HepG2 (cell line): ENCODE measurements around the gene SOSTDC1. TPM values are rescaled to one million over a fixed set of nuclear protein-coding genes. Genes with fewer than 3 reads are reported as not detected.

Experiments
- CREB1 ChIP-seq, 2 experiments: fragments of 450-650 bp in 1 of 2; IDR thresholded peaks; 2 replicates each; pipeline ENCODE4 v1.6.1; 2016 to 2017; ENCODE audit warnings: control low read depth in 1 of 2, mild to moderate bottlenecking in 1 of 2, missing compliant biosample characterization in 1 of 2, missing genetic modification characterization in 1 of 2
- CREM ChIP-seq, 2 experiments: sonication (generic) in 1 of 2; formaldehyde crosslinking in 1 of 2; IDR thresholded peaks; 2 replicates each; pipeline versions ENCODE4 v1.4.0 to v1.6.1; 2016 to 2020; ENCODE audit warnings: antibody characterized with exemption in 1 of 2, mild to moderate bottlenecking in 1 of 2, missing genetic modification reagents in 1 of 2
- FOXA1 ChIP-seq, 2 experiments: fragments of 450-650 bp in 1 of 2; sonication (generic) in 1 of 2; formaldehyde crosslinking in 1 of 2; IDR thresholded peaks; 2 replicates each; pipeline versions ENCODE4 v1.4.0 to v1.6.1; 2016 to 2020; ENCODE audit warnings: missing genetic modification reagents in 1 of 2
- FOXO4 ChIP-seq: sonication (generic); formaldehyde crosslinking; conservative IDR thresholded peaks from 2 replicates; pipeline ENCODE4 v1.8.1; 2023; ENCODE audit warnings: missing genetic modification reagents
- FOXP1 ChIP-seq, 2 experiments: fragments of 450-650 bp in 1 of 2; IDR thresholded peaks; 2 replicates each; pipeline ENCODE4 v1.6.1; 2017 to 2018; ENCODE audit warnings: antibody characterized with exemption in 1 of 2
- GFI1 ChIP-seq: sonication (generic); formaldehyde crosslinking; IDR thresholded peaks from 2 replicates; pipeline ENCODE4 v1.5.0; 2020; ENCODE audit warnings: missing genetic modification reagents, mild to moderate bottlenecking, borderline replicate concordance
- HNF4G ChIP-seq, 2 experiments: sonication (generic) in 1 of 2; formaldehyde crosslinking in 1 of 2; IDR thresholded peaks; 2 replicates each; pipeline versions ENCODE4 v1.4.0 to v1.6.1; 2011 to 2020; ENCODE audit warnings: borderline replicate concordance in 2 of 2, low read depth in 2 of 2, mild to moderate bottlenecking in 2 of 2, low read length in 1 of 2, missing genetic modification reagents in 1 of 2, moderate library complexity in 1 of 2
- MAZ ChIP-seq, 2 experiments: sonication (generic) in 1 of 2; formaldehyde crosslinking in 1 of 2; IDR thresholded peaks; 2 replicates each; pipeline versions ENCODE4 v1.5.0 to v1.6.1; 2012 to 2020; ENCODE audit warnings: low read depth in 2 of 2, mild to moderate bottlenecking in 2 of 2, borderline replicate concordance in 1 of 2, improper control_type of control experiment in 1 of 2, low read length in 1 of 2, missing genetic modification reagents in 1 of 2, moderate library complexity in 1 of 2
- NFKBIZ ChIP-seq: IDR thresholded peaks from 2 replicates; pipeline ENCODE4 v1.6.1; 2018; ENCODE audit warnings: missing genetic modification reagents, missing compliant biosample characterization
- RXRB ChIP-seq: IDR thresholded peaks from 2 replicates; pipeline ENCODE4 v1.6.1; 2016; ENCODE audit warnings: borderline replicate concordance, missing genetic modification reagents, missing compliant biosample characterization
- ZBTB20 ChIP-seq: sonication (generic); formaldehyde crosslinking; IDR thresholded peaks from 2 replicates; pipeline ENCODE4 v1.8.1; 2023; ENCODE audit warnings: missing genetic modification reagents, low read depth, mild to moderate bottlenecking, borderline replicate concordance
- ZBTB39 ChIP-seq: sonication (generic); formaldehyde crosslinking; IDR thresholded peaks from 2 replicates; pipeline ENCODE4 v1.5.0; 2020; ENCODE audit warnings: missing genetic modification reagents
- ZNF549 ChIP-seq: sonication (generic); formaldehyde crosslinking; IDR thresholded peaks from 2 replicates; pipeline ENCODE4 v1.5.0; 2020; ENCODE audit warnings: missing genetic modification reagents
- ZNF784 ChIP-seq: sonication (generic); formaldehyde crosslinking; IDR thresholded peaks from 2 replicates; pipeline ENCODE4 v1.5.1; 2020; ENCODE audit warnings: missing genetic modification reagents, mild to moderate bottlenecking, borderline replicate concordance
- polyA plus RNA-seq, 8 experiments: library from polyadenylated mRNA; depleted of rRNA in 3 of 8; stranded (reverse) in 7 of 8; unstranded in 1 of 8; fragments of >200 nt; fragmentation: Illumina TruSeq in 4 of 8; extraction: Trizol in 4 of 8; gene quantifications; 2 replicates each; pipeline versions ENCODE4 v1.2.1 to v1.2.3, GENCODE V29; 2011 to 2016; ENCODE audit warnings: low read depth in 4 of 8, missing spikeins in 1 of 8, mixed read lengths in 1 of 8; ENCODE audit not compliant: insufficient read depth in 1 of 8
- total RNA-seq, 5 experiments: library from RNA; depleted of rRNA; stranded (reverse); fragments of >200 nt; fragmentation: Illumina TruSeq; extraction: Trizol; gene quantifications; 2 replicates each; pipeline ENCODE4 v1.2.3, GENCODE V29; 2016; ENCODE audit warnings: low read depth in 1 of 5
- TF ChIP-seq, protein P1 (sequence below): sonication (generic); formaldehyde crosslinking; IDR thresholded peaks from 2 replicates; pipeline ENCODE4 v1.4.0; 2020; ENCODE audit warnings: missing genetic modification reagents
- TF ChIP-seq, protein P2 (sequence below): sonication (generic); formaldehyde crosslinking; IDR thresholded peaks from 2 replicates; pipeline ENCODE4 v1.5.0; 2020; ENCODE audit warnings: mild to moderate bottlenecking, missing genetic modification reagents
- TF ChIP-seq, protein P3 (sequence below): sonication (generic); formaldehyde crosslinking; IDR thresholded peaks from 2 replicates; pipeline ENCODE4 v1.8.0; 2022; ENCODE audit warnings: missing genetic modification reagents, mild to moderate bottlenecking, borderline replicate concordance

Gene SOSTDC1
- total and polyA plus RNA-seq, 2 of the 13 experiments (the other 11 are each of a cell fraction or from before 2014, with no cell fraction given): not detected

DNA sequence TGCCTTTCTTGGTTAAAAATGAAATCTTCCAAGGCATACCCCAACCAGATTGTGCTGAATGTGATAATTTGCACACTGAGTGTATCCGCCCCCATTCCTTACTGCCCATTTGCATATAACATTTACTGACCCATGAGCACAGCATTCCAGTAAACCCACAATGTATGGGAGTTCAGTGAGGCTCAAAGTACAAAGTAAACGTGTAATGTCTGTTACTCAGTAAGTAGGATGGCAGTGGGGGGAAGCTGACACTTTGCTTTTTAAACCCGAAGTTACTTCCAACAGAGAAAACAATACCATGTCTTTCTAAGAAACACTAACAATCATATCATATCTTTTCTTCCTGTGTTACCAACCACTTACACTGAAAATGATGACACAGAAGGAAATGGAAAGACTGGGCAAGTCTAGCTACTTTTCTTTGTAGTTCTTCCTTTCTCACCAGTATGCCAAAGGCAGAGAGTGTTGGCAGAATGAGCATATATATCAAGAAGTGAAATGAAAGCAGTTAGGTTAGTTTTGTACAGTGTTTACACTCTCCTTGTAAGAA is 27.1 kb upstream of the SOSTDC1 start (continued):
- TF ChIP-seq ZNF549 (CRISPR knock-in tag) (no peak), CREB1 (IDR thresholded peaks at IDR 0.05) (no peak), CREB1 (CRISPR knock-in tag; IDR thresholded peaks at IDR 0.05) (peak; percentile 65; the same call in 1 of the 2 replicates), ZBTB39 (CRISPR knock-in tag) (peak; percentile 58), FOXO4 (CRISPR knock-in tag) (0 out of 2 replicates have a peak, but pooled peaks have one; percentile 12), CREM (IDR thresholded peaks at IDR 0.05) (peak; percentile 55; the same call in 1 of the 2 replicates), CREM (CRISPR knock-in tag; IDR thresholded peaks at IDR 0.05) (no peak), ZBTB20 (CRISPR knock-in tag) (peak; percentile 96; the same call in 1 of the 2 replicates), GFI1 (CRISPR knock-in tag) (no peak), MAZ (IDR thresholded peaks at IDR 0.05; ENCODE audit: borderline replicate concordance, low read depth, low read length) (no peak), MAZ (CRISPR knock-in tag; IDR thresholded peaks at IDR 0.05; ENCODE audit: low read depth) (no peak), FOXP1 (IDR thresholded peaks at IDR 0.05) (no peak), FOXP1 (CRISPR knock-in tag; IDR thresholded peaks at IDR 0.05) (peak; percentile 56), ZNF784 (CRISPR knock-in tag) (no peak), RXRB (CRISPR knock-in tag) (peak; percentile 29; the same call in 1 of the 2 replicates), FOXA1 (IDR thresholded peaks at IDR 0.05) (no peak), FOXA1 (CRISPR knock-in tag; IDR thresholded peaks at IDR 0.05) (peak; percentile 44), HNF4G (IDR thresholded peaks at IDR 0.05; ENCODE audit: borderline replicate concordance, low read depth, low read length) (peak; percentile 58; the same call in 1 of the 2 replicates), HNF4G (CRISPR knock-in tag; IDR thresholded peaks at IDR 0.05; ENCODE audit: borderline replicate concordance, low read depth) (no peak), NFKBIZ (peak; percentile 89; the same call in 1 of the 2 replicates)
- TF ChIP-seq, protein P1, sequence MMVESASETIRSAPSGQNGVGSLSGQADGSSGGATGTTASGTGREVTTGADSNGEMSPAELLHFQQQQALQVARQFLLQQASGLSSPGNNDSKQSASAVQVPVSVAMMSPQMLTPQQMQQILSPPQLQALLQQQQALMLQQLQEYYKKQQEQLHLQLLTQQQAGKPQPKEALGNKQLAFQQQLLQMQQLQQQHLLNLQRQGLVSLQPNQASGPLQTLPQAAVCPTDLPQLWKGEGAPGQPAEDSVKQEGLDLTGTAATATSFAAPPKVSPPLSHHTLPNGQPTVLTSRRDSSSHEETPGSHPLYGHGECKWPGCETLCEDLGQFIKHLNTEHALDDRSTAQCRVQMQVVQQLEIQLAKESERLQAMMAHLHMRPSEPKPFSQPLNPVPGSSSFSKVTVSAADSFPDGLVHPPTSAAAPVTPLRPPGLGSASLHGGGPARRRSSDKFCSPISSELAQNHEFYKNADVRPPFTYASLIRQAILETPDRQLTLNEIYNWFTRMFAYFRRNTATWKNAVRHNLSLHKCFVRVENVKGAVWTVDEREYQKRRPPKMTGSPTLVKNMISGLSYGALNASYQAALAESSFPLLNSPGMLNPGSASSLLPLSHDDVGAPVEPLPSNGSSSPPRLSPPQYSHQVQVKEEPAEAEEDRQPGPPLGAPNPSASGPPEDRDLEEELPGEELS: 0 out of 2 replicates have a peak, but pooled peaks have one; percentile 41
- TF ChIP-seq, protein P2, sequence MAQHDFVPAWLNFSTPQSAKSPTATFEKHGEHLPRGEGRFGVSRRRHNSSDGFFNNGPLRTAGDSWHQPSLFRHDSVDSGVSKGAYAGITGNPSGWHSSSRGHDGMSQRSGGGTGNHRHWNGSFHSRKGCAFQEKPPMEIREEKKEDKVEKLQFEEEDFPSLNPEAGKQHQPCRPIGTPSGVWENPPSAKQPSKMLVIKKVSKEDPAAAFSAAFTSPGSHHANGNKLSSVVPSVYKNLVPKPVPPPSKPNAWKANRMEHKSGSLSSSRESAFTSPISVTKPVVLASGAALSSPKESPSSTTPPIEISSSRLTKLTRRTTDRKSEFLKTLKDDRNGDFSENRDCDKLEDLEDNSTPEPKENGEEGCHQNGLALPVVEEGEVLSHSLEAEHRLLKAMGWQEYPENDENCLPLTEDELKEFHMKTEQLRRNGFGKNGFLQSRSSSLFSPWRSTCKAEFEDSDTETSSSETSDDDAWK (CRISPR knock-in tag): no peak
- TF ChIP-seq, protein P3, sequence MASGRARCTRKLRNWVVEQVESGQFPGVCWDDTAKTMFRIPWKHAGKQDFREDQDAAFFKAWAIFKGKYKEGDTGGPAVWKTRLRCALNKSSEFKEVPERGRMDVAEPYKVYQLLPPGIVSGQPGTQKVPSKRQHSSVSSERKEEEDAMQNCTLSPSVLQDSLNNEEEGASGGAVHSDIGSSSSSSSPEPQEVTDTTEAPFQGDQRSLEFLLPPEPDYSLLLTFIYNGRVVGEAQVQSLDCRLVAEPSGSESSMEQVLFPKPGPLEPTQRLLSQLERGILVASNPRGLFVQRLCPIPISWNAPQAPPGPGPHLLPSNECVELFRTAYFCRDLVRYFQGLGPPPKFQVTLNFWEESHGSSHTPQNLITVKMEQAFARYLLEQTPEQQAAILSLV: no peak
